ENCODE results near the gene STIM1.

Gene STIM1

GRCh38 chr11:3827434-3828186 is 27.9 kb upstream of the STIM1 start:
- H3K27ac ChIP-seq = no peak overlapping the region
- POLR2A ChIA-PET (ENCODE audit: low non-redundant PET) = interaction anchor here (0.5 to 0.6 kb wide), 2 partner anchors 13 to 221 kb away, joined by 3 to 4 read pairs; no protein-coding TSS in a partner anchor
- CTCF ChIA-PET = interaction anchor here (0.6 to 0.7 kb wide), 3 partner anchors 18 to 20 kb away, joined by 3 to 5 read pairs (median 3); no protein-coding TSS in a partner anchor
- TF ChIP-seq CTCF (conservative IDR thresholded peaks at IDR 0.05; ENCODE audit: low read depth) = no peak
- no peak for DNase-seq (ENCODE audit: low spot score)

GRCh38 chr11:3830088-3830487 is 25.4 kb upstream of the STIM1 start:
- DNase-seq (ENCODE audit: low spot score) = no peak
- H3K27ac ChIP-seq = no peak overlapping the region
- POLR2A ChIA-PET (ENCODE audit: low non-redundant PET) = no interaction called here
- no peak for TF ChIP-seq CTCF (conservative IDR thresholded peaks at IDR 0.05; ENCODE audit: low read depth)
- CTCF ChIA-PET = no interaction called here

GRCh38 chr11:3830730-3831129 is 24.7 kb upstream of the STIM1 start:
- no peak overlapping the region for H3K27ac ChIP-seq
- POLR2A ChIA-PET (ENCODE audit: low non-redundant PET) = no interaction called here
- TF ChIP-seq CTCF (conservative IDR thresholded peaks at IDR 0.05; ENCODE audit: low read depth) = no peak
- DNase-seq (ENCODE audit: low spot score) = no peak
- CTCF ChIA-PET = no interaction called here

- DNase-seq (ENCODE audit: low spot score) = no peak
- TF ChIP-seq CTCF (conservative IDR thresholded peaks at IDR 0.05; ENCODE audit: low read depth) = no peak
- CTCF ChIA-PET = interaction anchor here (1.3 kb wide), 1 partner anchor 9 kb away, joined by 3 read pairs; the partner anchor contains the start of gene RHOG
- POLR2A ChIA-PET (ENCODE audit: low non-redundant PET) = no interaction called here
- peak overlapping the region; percentile 26; the same call in 1 of the 2 replicates for H3K27ac ChIP-seq
Measured at GRCh38 chr11:3831378-3832239, 23.9 kb upstream of the STIM1 start.

- H3K27ac ChIP-seq = no peak overlapping the region
- DNase-seq (ENCODE audit: low spot score) = no peak
- TF ChIP-seq CTCF (conservative IDR thresholded peaks at IDR 0.05; ENCODE audit: low read depth) = no peak
- ChIA-PET POLR2A (ENCODE audit: low non-redundant PET) (no interaction called here), CTCF (no interaction called here)
Measured at GRCh38 chr11:3832816-3833215, 22.6 kb upstream of the STIM1 start.

GRCh38 chr11:3833449-3833848 is 22.0 kb upstream of the STIM1 start:
- no peak for DNase-seq (ENCODE audit: low spot score)
- CTCF ChIA-PET = no interaction called here
- POLR2A ChIA-PET (ENCODE audit: low non-redundant PET) = no interaction called here
- TF ChIP-seq CTCF (conservative IDR thresholded peaks at IDR 0.05; ENCODE audit: low read depth) = no peak
- H3K27ac ChIP-seq = no peak overlapping the region
